LNCaP clone FGC (cell line): ENCODE data around the gene UGT1A8.
"Not testable (repeated sequence)": the region's sequence is repeated elsewhere in the genome, so short reads cannot be mapped to it uniquely, and the experiment has no call there.

ENCODE experiments used
- DNase-seq: peaks from one replicate; pipeline ENCODE4 v3.0.0-alpha.2; 2011; ENCODE audit warnings: low read depth
- H3K4me3 ChIP-seq: 2 replicates; pipeline ENCODE4 v1.5.1; 2011; ENCODE audit warnings: mild to moderate bottlenecking, low read depth, low read length, control low read depth
- TF ChIP-seq, protein P1 (sequence below): IDR thresholded peaks from 2 replicates; pipeline ENCODE4 v1.5.1; 2012; ENCODE audit warnings: mild to moderate bottlenecking; ENCODE audit not compliant: control insufficient read depth, insufficient read depth; ENCODE audit errors: extremely low read depth

UGT1A8 gene

DNA sequence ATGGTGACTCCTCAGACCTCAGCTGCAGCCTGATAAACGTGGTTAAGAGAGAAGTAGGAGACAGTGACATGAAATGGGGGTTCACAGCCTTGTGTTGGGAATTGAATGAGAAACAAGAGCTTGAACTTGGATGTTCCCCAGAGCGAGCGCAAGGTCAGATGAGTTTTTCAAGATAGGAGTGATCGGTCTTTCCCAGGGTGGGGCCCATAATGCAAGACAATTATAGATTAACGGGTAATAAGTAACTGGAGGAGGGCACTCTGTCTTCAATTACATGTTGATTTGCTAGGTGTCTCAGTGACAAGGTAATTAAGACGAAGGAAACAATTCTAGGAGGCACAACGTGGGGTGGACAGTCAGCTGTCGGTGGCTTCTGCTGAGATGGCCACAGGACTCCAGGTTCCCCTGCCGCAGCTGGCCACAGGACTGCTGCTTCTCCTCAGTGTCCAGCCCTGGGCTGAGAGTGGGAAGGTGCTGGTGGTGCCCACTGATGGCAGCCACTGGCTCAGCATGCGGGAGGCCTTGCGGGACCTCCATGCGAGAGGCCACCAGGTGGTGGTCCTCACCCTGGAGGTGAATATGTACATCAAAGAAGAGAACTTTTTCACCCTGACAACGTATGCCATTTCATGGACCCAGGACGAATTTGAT lies 95.3 kb downstream of the UGT1A8 start, which contains the start of gene UGT1A5:
Gene UGT1A5 (plus strand): TSS at position 297 of the 651 bp plus-strand sequence. CDS start 85 bp downstream, at position 382.
- DNase-seq = no peak
- H3K4me3 ChIP-seq = no peak within 1 kb of the TSS
- TF ChIP-seq, protein P1, sequence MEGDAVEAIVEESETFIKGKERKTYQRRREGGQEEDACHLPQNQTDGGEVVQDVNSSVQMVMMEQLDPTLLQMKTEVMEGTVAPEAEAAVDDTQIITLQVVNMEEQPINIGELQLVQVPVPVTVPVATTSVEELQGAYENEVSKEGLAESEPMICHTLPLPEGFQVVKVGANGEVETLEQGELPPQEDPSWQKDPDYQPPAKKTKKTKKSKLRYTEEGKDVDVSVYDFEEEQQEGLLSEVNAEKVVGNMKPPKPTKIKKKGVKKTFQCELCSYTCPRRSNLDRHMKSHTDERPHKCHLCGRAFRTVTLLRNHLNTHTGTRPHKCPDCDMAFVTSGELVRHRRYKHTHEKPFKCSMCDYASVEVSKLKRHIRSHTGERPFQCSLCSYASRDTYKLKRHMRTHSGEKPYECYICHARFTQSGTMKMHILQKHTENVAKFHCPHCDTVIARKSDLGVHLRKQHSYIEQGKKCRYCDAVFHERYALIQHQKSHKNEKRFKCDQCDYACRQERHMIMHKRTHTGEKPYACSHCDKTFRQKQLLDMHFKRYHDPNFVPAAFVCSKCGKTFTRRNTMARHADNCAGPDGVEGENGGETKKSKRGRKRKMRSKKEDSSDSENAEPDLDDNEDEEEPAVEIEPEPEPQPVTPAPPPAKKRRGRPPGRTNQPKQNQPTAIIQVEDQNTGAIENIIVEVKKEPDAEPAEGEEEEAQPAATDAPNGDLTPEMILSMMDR = no peak

DNA sequence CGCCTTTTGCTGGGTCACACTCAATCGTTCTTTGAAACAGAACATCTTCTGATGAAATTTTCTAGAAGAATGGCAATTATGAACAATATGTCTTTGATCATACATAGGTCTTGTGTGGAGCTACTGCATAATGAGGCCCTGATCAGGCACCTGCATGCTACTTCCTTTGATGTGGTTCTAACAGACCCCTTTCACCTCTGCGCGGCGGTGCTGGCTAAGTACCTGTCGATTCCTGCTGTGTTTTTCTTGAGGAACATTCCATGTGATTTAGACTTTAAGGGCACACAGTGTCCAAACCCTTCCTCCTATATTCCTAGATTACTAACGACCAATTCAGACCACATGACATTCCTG lies 95.8 kb downstream of the UGT1A8 start:
- DNase-seq = no peak
- TF ChIP-seq, protein P1 = no peak
- no peak overlapping the region for H3K4me3 ChIP-seq

DNA sequence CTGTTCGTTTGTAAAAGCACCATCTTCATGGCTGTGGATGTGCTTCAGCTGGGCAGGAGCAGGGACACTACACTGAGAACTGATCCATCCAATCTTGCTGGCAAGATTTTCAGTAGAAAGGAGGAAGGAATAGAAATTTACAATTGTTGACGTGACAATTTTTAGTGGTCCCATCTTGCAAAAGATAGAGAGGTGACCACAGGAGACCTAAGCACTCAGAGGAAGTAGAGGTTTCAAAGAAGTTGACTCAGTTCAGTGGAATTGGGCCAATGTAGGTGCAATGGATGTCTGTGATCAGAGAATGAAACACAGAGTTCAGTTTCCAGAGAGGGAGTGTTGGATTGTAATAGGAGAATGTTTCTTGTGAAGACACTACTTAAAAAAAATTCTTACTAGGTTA lies 96.7 kb downstream of the UGT1A8 start:
- no peak for DNase-seq

DNA sequence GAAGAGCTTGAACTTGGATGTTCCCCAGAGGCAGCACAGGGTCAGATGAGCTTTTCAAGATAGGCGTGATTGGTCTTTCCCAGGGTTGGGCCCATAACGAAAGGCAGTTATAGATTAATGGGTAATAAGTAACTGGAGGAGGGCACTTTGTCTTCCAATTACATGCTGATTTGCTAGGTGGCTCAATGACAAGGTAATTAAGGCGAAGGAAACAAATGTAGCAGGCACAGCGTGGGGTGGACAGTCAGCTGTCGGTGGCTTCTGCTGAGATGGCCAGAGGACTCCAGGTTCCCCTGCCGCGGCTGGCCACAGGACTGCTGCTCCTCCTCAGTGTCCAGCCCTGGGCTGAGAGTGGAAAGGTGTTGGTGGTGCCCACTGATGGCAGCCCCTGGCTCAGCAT lies 101.1 kb downstream of the UGT1A8 start, which contains the start of gene UGT1A4:
Gene UGT1A4 (plus strand): TSS at position 185 of the 400 bp plus-strand sequence. CDS start 85 bp downstream, at position 270.
- no peak within 1 kb of the TSS for H3K4me3 ChIP-seq
- no peak for DNase-seq
- TF ChIP-seq, protein P1 = no peak

More for the DNA sequence above, 96.7 kb downstream of the UGT1A8 start:
- TF ChIP-seq, protein P1 = no peak
- no peak overlapping the region for H3K4me3 ChIP-seq

DNA sequence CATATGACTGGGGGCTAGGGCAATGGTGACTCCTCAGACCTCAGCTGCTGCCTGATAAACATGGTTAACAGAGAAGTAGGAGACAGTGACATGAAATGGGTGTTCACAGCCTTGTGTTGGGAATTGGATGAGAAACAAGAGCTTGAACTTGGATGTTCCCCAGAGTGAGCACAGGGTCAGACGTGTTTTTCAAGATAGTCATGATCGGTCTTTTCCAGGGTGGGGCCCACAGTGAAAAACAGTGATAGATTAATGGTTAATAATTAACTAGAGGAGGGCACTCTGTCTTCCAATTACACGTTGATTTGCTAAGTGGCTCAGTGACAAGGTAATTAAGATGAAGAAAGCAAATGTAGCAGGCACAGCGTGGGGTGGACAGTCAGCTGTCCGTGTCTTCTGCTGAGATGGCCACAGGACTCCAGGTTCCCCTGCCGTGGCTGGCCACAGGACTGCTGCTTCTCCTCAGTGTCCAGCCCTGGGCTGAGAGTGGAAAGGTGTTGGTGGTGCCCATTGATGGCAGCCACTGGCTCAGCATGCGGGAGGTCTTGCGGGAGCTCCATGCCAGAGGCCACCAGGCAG lies 111.4 kb downstream of the UGT1A8 start, which contains the start of gene UGT1A3:
Gene UGT1A3 (plus strand): TSS at position 320 of the 579 bp plus-strand sequence. CDS start 85 bp downstream, at position 405.
- DNase-seq = no peak
- TF ChIP-seq, protein P1 = no peak
- H3K4me3 ChIP-seq = no peak within 1 kb of the TSS

DNA sequence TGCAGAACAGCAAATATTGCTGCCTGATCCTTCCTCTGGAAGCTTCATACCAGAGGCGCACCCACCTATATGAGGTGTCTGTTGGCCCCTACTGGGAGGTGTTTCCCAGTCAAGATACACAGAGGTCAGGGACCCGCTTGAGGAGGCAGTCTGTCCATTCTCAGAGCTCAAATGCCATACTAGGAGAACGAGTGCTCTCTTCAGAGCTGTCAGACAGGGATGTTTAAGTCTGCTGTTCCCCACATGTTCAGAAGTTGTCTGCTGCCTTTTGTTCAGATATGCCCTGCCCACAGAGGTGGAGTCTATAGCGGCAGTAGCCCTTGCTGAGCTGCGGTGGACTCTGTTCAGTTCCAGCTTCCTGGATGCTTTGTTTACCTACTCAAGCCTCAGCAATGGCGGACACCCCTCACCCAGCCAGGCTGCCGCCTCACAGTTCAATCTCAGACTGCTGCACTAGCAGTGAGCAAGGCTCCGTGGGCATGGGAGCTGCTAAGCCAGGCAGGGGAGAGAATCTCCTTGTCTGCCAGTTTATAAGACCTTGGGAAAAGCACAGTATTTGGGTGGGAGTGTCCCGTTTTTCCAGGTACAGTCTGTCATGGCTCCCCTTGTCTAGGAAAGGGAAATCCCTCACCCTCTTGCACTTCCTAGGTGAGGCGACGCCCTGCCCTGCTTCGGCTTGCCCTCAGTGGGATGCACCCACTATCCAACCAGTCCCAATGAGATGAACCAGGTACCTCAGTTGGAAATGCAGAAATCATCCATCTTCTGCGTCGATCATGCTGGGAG lies 119.6 kb downstream of the UGT1A8 start:
- DNase-seq, H3K4me3 ChIP-seq: not testable (repeated sequence)

DNA sequence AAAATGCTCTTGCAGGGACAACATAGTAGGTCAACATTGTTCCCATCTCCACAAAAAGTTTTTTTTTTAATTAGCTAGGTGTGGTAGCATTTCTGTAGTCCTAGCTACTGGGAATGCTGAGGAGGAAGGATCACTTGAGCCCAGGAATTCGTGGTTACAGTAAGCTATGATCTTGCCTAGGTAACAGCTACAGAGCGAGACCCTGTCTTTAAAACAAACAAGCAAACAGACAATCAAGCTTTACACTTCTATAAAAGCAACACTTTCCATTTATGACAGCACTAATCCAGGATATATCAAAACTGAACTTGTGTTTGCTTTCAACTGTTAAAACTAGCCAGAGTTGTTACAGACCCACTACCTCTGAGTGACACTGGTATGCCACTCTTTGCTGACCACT lies 123.4 kb downstream of the UGT1A8 start:
- no peak for DNase-seq
- TF ChIP-seq, protein P1 = no peak
- H3K4me3 ChIP-seq = no peak overlapping the region
